Measurements from ENCODE around the gene PRR33. TPM values are rescaled to one million over a fixed set of nuclear protein-coding genes. Genes with fewer than 3 reads are reported as not detected.

PRR33 gene
- total RNA-seq, 1 experiment from 2014 or later, result not detected

- peak; percentile 61 for TF ChIP-seq RAD21 (IDR thresholded peaks at IDR 0.05; ENCODE audit: low read depth)
- TF ChIP-seq ATF3 (IDR thresholded peaks at IDR 0.05), result no peak
- H3K36me3 ChIP-seq (ENCODE audit: control insufficient read depth in 1 of 2, insufficient read depth in 2 of 2, low read length in 2 of 2), result no peaks in the 10 kb centered on the region
- ChIA-PET CTCF (no interaction called here), RAD21 (ENCODE audit: low non-redundant PET in 1 of 2, low total read pairs in 2 of 2, uncharacterized antibody in 2 of 2, unreplicated experiment in 2 of 2) (no interaction called here), POLR2A (no interaction called here)
- H3K79me2 ChIP-seq (ENCODE audit: insufficient read depth, low read length), result no peaks in the 10 kb centered on the region
- no peaks in the 10 kb centered on the region for H3K27me3 ChIP-seq (ENCODE audit: insufficient read depth, low read length)
- H3K4me3 ChIP-seq (replicated peaks in 1 of 2; ENCODE audit: low read depth in 1 of 2, low read length in 2 of 2), result no peak overlapping the region
- no peak overlapping the region for H3K27ac ChIP-seq (ENCODE audit: low read depth, low read length)
- no peaks in the 10 kb centered on the region for H3K9me3 ChIP-seq (ENCODE audit: control insufficient read depth in 1 of 2, insufficient read depth in 1 of 2, low read depth in 1 of 2, low read length in 2 of 2)
- no peak overlapping the region for H3K9ac ChIP-seq (ENCODE audit: low read length)
- H2AFZ ChIP-seq (ENCODE audit: low read depth, low read length, poor library complexity, severe bottlenecking), result no peak overlapping the region
- no peaks in the 10 kb centered on the region for H3K4me1 ChIP-seq (ENCODE audit: control insufficient read depth in 1 of 2, insufficient read depth in 2 of 2, low read length in 2 of 2)
- H4K20me1 ChIP-seq (ENCODE audit: insufficient read depth), result no peaks in the 10 kb centered on the region
- no peak for DNase-seq (ENCODE audit: low read depth, low spot score)
- no peak for ATAC-seq
- no TSS peak for BruUV-seq (replicated peaks)
- no peaks in the 10 kb centered on the region for H3K9me2 ChIP-seq (ENCODE audit: insufficient read depth)
- intact Hi-C loops (cut with micrococcal nuclease), result loop anchor here (5.0 kb wide), 1 partner anchor 36 kb away; no protein-coding TSS in a partner anchor
- H3K4me2 ChIP-seq (ENCODE audit: low read length), result no peak overlapping the region
These were observed 27.0 kb upstream of the PRR33 start for GRCh38 chr11:1918436-1919315.

- DNase-seq (ENCODE audit: low read depth, low spot score) (no peak), ATAC-seq (peak; percentile 71)
- no peak overlapping the region for H3K4me3 ChIP-seq (replicated peaks in 1 of 2; ENCODE audit: low read depth in 1 of 2, low read length in 2 of 2)
- POLR2A ChIA-PET, result no interaction called here
- H4K20me1 ChIP-seq (ENCODE audit: insufficient read depth), result no peaks in the 10 kb centered on the region
- H3K9ac ChIP-seq (ENCODE audit: low read length), result no peak overlapping the region
- TF ChIP-seq ZBTB33 (IDR thresholded peaks at IDR 0.05; ENCODE audit: extremely low read depth, insufficient replicate concordance, low read length) (no peak), POLR2AphosphoS5 (IDR thresholded peaks at IDR 0.05; ENCODE audit: low read depth, low read length) (no peak), CBX3 (IDR thresholded peaks at IDR 0.05; ENCODE audit: low read depth) (no peak), CTCF (IDR thresholded peaks at IDR 0.05 in 2 of 3, conservative IDR thresholded peaks at IDR 0.05 in 1 of 3; ENCODE audit: borderline replicate concordance in 1 of 3, insufficient read depth in 1 of 3, low read depth in 2 of 3, low read length in 2 of 3) (peak; percentile 26 to 65 (median 55); a peak in 5 of 6 replicates), RAD21 (IDR thresholded peaks at IDR 0.05; ENCODE audit: low read depth) (peak; percentile 26; the same call in 1 of the 2 replicates)
- H3K27me3 ChIP-seq (ENCODE audit: insufficient read depth, low read length), result no peaks in the 10 kb centered on the region
- H3K4me1 ChIP-seq (ENCODE audit: control insufficient read depth in 1 of 2, insufficient read depth in 2 of 2, low read length in 2 of 2), result no peaks in the 10 kb centered on the region
- no peaks in the 10 kb centered on the region for H3K9me3 ChIP-seq (ENCODE audit: control insufficient read depth in 1 of 2, insufficient read depth in 1 of 2, low read depth in 1 of 2, low read length in 2 of 2)
- BruUV-seq (replicated peaks), result no TSS peak
- no peaks in the 10 kb centered on the region for H3K9me2 ChIP-seq (ENCODE audit: insufficient read depth)
- no peak overlapping the region for H3K27ac ChIP-seq (ENCODE audit: low read depth, low read length)
- no peak overlapping the region for H3K4me2 ChIP-seq (ENCODE audit: low read length)
- RAD21 ChIA-PET (ENCODE audit: low non-redundant PET in 1 of 2, low total read pairs in 2 of 2, uncharacterized antibody in 2 of 2, unreplicated experiment in 2 of 2), result no interaction called here
- intact Hi-C loops (cut with micrococcal nuclease), result loop anchor here (5.0 kb wide), 1 partner anchor 35 kb away; no protein-coding TSS in a partner anchor
- no peaks in the 10 kb centered on the region for H3K36me3 ChIP-seq (ENCODE audit: control insufficient read depth in 1 of 2, insufficient read depth in 2 of 2, low read length in 2 of 2)
- CTCF ChIA-PET, result interaction anchor here (1.7 kb wide), 1 partner anchor 36 kb away, joined by 7 read pairs; no protein-coding TSS in a partner anchor
- H3K79me2 ChIP-seq (ENCODE audit: insufficient read depth, low read length), result no peaks in the 10 kb centered on the region
- no peak overlapping the region for H2AFZ ChIP-seq (ENCODE audit: low read depth, low read length, poor library complexity, severe bottlenecking)
These were observed 26.1 kb upstream of the PRR33 start for GRCh38 chr11:1917523-1918435.
